ENCODE measurements around the gene PGAP1.

The PGAP1 gene

GRCh38 chr2:196926562-196927375 lies at the start of gene PGAP1:
Gene PGAP1 (minus strand): TSS chr2:196926707. CDS start chr2:196926616, 91 bp downstream.
- DNase-seq: peak; percentile 61

DNA sequence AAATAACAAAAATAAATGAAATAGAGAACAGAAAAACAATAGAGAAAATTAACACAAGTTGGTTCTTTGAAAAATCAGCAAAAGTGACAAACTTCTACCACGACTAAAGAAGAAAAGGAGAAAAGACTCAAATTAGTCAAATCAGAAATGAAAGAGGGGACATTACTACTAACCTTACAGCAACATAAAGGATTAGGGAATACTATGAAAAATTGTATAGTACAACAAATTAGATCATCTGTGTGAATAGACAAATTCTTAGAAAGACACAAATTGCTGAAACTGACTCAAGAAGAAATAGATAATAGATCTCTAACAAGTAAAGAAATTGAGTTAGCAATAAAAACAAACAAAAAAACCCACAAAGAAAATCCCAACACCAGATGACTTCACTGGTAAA lies 48.5 kb upstream of the PGAP1 start:
- DNase-seq: no peak

DNA sequence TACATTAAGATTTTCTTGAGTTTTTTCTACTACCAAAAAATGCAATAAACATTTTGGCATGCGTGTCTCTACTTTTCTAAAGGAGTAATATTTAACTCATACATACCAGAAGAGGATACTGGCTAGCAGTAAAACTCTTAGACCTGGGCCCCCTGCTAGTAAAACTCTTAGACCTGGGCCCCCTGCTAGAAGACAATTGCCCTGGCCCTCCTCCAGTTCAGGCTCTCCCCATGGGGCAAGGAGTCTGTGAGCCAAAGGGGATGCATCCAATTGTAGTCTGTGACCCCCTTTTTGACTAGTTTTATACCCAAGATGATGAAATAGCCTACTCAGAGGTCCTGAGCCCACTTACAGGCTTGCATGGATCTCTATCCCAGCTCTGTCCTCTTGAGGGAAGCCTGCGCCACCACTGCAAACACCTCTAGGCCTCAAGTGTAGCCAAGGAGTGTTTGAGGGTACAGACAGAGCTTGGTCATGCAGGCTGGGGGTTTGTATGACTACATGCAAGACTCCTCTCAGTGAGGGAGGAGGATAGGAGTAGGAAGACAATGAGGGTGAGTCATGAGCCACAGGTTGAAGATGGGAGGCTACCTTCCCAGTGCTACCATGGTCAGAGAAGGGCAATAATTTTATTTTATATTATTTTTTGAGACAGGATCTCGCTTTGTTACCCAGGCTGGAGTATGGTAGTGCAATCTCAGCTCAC lies 45.2 kb upstream of the PGAP1 start:
- DNase-seq: no peak

DNA sequence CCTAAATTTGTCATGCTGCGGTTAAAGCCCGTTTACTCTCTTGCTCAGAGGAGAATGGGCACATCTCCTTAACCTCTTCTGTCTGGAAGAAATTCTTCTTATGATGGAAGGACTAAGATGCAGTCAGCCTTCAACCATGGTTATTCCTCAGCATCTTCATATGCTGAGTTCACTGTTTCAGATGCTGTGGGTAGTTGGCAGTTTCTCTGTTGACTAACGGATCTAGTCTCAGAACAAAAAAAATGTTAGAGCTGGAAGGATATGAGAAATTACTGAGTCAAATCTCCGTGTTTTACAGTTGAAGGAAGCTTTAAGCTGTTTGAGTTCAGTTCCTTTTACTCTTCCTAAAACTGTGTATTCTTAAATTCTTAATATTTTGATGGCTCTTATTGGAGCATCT lies 43.6 kb upstream of the PGAP1 start:
- no peak for DNase-seq

- no peak for DNase-seq
These were observed 42.0 kb upstream of the PGAP1 start for GRCh38 chr2:196968516-196968915.

DNA sequence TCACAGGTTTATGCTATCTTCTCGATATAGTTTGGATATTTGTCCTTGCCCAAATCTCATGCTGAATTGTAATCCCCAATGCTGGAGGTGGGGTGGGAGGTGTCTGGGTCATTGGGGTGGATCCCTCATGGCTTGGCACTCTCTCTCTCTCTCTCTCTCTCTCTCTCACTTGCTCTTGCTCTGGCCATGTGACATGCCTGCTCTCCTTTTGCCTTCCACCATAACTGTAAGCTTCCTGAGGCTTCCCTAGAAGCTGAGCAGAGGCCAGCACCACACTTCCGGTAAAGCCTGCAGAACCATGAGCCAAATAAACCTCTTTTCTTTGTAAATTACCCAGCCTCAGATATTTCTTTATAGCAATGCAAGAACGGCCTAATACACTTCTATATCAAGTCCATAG lies 41.3 kb upstream of the PGAP1 start:
- DNase-seq: no peak

- DNase-seq: no peak
These were observed 40.6 kb upstream of the PGAP1 start for GRCh38 chr2:196967116-196967515.

DNA sequence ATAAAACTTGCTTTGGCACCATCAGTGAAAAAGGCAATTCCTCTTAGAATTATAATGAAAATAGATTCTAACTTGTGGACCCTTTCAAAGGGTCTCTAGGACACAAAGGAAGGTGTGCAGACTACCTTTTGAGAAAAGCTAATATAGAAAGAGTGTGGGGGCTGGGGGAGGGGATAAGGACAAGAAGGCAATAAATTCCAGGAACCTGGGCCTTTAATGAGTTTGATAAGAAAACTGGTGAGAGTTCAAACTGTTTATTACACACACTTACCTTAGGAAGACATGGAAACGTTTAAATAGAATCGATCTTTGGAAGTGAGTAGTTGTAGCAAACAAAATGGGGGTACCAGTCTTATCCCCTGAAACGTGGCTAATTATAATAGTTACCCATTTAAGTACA lies 39.6 kb upstream of the PGAP1 start:
- DNase-seq: no peak

GRCh38 chr2:196965651-196966050 lies 39.1 kb upstream of the PGAP1 start:
- DNase-seq: no peak

DNA sequence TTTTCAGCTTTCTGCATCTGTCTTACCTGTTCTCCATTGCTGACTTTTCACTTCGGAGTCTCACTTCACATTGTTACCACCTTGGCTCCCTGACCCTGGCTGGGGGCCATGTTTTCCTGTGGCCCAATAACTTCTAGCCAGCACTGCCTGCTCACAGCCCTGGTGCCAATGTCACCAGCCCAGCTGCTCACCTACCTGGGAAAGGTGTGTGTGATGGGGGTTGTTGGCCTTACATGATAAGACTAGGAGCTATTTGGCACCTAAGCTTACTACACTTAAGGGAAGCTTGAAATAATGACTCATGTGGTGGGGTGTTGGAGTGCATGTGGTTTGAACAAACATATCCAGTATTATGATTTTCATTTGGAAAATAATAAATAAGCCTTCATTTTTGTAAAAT lies 37.5 kb upstream of the PGAP1 start:
- no peak for DNase-seq

- no peak for DNase-seq
These were observed 36.5 kb upstream of the PGAP1 start for GRCh38 chr2:196963043-196963442.

- no peak for DNase-seq
These were observed 35.8 kb upstream of the PGAP1 start for GRCh38 chr2:196962325-196962724.

- no peak for DNase-seq
These were observed 35.4 kb upstream of the PGAP1 start for GRCh38 chr2:196961889-196962288.

- peak; percentile 49 for DNase-seq
These were observed 33.3 kb upstream of the PGAP1 start for GRCh38 chr2:196959734-196960338.

- no peak for DNase-seq
These were observed 32.8 kb upstream of the PGAP1 start for GRCh38 chr2:196959281-196959680.

GRCh38 chr2:196957881-196958525 lies 31.5 kb upstream of the PGAP1 start:
- DNase-seq: no peak

DNA sequence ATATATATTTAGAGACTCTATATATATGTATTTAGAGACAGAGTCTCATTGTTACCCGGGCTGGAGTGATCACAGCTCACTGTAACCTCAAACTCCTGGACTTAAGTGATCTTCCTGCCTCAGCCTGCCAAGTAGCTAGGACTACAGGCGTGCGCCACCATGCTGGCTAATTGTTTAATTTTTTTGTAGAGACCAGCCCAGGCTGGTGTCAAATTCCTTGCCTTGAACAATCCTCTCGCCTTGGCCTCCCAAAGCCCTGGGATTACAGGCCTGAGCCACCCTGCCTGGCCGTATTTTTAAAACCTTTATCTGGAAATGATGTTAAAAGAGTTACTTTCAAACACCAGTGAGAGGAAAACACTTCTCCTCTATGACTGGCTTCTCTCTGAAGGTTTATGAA lies 30.9 kb upstream of the PGAP1 start:
- no peak for DNase-seq

DNA sequence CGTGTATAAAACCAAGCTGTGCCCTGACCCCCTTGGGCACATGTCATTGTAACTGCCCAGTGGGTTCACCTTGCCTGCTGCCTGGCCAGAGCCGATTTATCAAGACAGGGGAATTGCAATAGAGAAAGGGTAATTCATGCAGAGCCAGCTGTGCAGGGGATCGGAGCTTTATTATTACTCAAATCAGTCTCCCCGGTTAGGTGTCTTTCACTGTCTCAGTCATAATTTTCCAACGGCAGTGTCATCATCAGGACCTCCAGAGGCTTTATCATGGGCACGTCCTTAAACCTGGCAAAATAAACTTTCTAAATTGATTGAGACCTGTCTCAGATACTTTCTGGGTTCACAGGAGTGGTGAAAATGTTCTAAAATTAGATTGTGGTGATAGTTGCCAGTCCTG lies 29.6 kb upstream of the PGAP1 start:
- no peak for DNase-seq

DNA sequence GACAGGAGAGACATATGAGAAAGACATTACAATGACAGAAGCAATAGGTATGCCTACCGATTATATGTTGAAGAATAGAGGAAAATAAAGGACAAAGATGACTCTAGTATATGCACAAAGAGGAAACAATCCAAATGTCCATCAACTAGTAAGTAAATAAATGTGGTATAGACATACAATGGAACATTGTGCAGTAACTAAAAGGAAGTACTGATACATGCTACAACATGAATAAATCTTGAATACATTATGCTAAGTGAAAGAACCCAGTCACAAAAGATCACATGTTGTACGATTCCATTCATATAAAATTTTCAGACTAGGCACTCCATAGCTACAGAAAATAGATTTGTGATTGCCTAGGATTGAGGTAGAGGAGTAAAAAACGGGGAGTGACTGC lies 28.5 kb upstream of the PGAP1 start:
- DNase-seq: no peak

GRCh38 chr2:196954001-196954400 lies 27.5 kb upstream of the PGAP1 start:
- DNase-seq: no peak

DNA sequence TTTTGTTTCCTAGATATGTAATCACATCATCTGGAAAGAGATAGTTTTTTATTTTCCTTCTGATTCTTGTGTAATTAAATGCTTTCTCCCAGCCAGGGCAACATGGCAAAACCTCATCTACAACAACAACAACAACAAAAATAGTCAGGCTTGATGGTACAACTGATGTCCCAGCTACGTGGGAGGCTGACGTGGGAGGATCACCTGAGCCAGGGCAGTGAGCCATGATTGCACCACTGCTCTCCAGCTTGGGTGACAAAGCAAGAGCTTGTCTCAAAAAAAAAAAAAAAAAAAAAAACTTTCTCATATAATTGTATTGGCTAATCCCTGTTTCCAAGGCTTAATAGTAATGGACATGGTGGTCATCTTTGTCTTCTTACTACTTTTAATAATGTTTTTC lies 26.4 kb upstream of the PGAP1 start:
- no peak for DNase-seq

DNA sequence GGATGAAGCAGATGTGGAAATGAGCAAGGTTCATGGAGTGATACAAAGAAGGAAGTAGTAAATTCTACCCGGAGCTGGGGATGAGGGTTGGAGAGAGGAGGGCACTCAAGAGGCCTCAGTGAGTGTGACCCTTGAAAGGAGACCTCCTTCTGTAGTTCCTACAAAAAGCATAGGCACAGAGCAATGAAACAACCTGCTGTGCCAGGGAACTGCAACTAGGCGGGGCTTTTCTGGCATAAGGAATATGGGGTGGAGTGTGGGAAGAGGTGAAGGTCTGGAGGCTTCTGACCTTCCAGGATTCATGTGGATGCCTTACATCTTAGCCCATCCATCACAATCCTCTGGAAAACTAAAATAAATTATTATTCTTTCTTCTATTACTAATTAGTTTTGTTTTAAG lies 25.5 kb upstream of the PGAP1 start:
- no peak for DNase-seq

DNA sequence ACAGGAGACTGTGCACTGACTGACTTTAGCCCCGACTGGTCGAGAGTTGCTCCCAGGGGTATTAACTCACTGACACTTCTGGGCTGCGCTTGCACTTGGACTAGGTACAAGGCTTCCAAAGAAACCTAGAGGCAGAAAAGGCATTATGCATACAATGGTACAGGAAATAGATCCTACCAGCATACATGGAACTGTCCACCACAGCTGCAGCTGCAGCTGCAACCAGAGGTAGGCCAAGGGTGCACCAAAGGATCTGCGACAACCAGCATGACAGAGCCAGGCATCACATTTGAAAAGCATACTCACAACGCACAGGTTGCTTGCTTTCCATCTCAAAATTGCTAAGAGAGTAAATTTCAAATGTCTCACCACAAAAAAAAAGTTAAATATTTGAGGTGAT lies 22.6 kb upstream of the PGAP1 start:
- no peak for DNase-seq

- DNase-seq: peak; percentile 42
These were observed 18.1 kb upstream of the PGAP1 start for GRCh38 chr2:196944570-196944969.

Data from MV-4-11 (cell line).